Left renal cortex interstitium (tissue), 4 donors: ENCODE results near the gene ARF3. TPM values are rescaled to one million over a fixed set of nuclear protein-coding genes. Genes with fewer than 3 reads are reported as not detected.

Experiments used
- DNase-seq, 4 donors: peaks; one replicate each; pipeline ENCODE4 v3.0.0-alpha.2; 2013; ENCODE audit warnings: low read depth in 4 of 4, low spot score in 2 of 4, missing footprints in 1 of 4
- polyA plus RNA-seq, 4 donors: library from polyadenylated mRNA; unstranded; fragments of 120-200 nt; gene quantifications; one replicate each; pipeline ENCODE4 v1.2.1, GENCODE V29; 2013; ENCODE audit not compliant: insufficient read length in 4 of 4

The ARF3 gene
- polyA plus RNA-seq, 4 donors: 129 to 147 (median 136) TPM

DNA sequence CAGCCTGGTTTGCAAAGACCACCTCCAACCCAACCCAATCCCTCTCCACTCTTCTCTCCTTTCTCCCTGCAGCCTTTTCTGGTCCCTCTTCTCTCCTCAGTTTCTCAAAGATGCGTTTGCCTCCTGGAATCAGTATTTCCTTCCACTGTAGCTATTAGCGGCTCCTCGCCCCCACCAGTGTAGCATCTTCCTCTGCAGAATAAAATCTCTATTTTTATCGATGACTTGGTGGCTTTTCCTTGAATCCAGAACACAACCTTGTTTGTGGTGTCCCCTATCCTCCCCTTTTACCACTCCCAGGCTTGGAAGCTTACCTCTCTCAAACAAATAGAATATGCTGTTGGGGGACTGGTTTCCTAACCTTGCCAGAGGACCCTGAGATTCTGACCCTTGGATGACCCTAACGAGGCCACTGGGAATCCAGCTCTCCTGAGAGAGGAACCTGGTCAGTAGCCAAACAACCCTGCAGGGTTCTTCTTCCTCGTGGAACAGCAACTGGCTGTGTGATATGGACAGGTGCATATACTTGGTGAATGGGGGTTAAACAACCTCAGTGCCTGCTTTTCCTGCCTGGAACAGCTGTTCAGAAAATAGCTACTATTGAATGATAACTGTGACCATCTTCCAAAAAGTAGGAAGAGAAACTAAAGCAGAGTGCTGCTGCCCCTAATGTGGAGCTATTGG is 25.3 kb upstream of the ARF3 start:
- no peak for DNase-seq

DNA sequence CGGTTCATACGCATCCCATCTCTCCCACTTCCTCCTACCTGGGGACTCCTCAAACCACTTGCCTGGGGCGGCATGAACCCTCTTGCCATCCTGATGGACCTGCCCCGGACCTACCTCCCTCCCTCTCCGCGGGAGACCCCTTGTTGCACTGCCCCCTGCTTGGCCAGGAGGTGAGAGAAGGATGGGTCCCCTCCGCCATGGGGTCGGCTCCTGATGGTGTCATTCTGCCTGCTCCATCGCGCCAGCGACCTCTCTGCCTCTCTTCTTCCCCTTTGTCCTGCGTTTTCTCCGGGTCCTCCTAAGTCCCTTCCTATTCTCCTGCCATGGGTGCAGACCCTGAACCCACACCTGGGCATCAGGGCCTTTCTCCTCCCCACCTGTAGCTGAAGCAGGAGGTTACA is 24.5 kb upstream of the ARF3 start:
- no peak for DNase-seq

DNA sequence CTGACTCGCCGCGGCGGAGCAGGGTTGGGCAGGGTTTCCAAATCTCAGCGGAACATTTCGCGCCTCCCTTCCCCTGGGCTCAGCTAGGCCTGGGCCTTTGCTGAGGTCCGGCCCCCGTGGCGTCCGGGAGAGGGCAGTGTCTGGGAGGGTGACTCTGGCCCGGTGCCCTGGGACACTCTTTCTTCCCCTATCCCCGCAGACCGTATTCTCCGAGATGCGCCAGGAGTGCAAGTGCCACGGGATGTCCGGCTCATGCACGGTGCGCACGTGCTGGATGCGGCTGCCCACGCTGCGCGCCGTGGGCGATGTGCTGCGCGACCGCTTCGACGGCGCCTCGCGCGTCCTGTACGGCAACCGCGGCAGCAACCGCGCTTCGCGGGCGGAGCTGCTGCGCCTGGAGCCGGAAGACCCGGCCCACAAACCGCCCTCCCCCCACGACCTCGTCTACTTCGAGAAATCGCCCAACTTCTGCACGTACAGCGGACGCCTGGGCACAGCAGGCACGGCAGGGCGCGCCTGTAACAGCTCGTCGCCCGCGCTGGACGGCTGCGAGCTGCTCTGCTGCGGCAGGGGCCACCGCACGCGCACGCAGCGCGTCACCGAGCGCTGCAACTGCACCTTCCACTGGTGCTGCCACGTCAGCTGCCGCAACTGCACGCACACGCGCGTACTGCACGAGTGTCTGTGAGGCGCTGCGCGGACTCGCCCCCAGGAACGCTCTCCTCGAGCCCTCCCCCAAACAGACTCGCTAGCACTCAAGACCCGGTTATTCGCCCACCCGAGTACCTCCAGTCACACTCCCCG is 23.9 kb upstream of the ARF3 start:
- DNase-seq: no peak

DNA sequence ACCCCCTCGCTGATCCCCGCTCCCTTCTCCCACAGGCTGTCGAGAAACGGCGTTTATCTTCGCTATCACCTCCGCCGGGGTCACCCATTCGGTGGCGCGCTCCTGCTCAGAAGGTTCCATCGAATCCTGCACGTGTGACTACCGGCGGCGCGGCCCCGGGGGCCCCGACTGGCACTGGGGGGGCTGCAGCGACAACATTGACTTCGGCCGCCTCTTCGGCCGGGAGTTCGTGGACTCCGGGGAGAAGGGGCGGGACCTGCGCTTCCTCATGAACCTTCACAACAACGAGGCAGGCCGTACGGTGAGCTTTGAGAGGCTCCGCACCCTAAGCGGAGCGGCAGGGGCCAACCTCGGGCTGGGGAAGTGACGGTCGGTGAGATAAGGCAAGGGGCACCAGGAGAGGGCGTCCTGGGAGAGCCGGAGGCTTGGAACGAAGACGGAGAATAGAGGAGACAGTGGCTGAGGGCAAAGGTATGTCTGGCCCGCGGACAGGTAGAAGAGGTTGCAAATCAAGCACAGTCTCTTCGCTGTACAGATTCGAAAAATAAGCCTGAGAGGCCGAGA is 23.2 kb upstream of the ARF3 start:
- no peak for DNase-seq

DNA sequence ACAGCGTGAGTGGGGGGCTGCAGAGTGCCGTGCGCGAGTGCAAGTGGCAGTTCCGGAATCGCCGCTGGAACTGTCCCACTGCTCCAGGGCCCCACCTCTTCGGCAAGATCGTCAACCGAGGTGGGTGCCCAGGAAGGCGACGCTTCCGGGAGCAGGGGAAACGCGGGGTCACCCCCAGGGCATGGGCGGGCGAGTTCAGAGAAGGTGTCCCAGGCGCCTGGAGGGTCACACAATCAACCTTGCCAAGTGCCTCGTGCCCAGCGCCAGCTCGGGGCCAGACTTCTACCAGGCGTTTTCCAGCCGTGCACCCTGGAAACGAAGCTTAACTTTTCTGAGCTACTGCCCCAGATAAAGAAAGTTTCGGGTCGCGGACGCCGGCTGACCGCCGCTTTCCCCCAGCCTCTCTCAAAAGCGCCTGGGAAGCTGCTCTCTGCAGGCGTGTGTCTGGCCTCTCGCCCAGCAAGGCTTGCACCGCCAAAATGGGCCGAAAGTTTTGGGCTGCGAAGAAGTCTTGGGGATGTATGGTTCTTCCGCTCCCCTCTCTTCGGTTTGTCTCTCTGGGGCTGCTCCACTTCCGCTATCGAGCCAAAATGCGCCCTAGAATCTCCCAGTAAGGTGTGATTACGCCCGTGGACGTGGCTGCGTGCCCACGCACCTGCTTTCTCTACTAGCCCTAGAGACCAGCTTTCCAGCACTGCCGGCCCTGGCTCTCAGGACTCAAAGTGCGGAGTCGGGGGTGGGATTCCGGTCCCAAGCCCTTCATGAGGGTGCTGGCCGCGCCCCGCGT is 22.5 kb upstream of the ARF3 start:
- no peak for DNase-seq

DNA sequence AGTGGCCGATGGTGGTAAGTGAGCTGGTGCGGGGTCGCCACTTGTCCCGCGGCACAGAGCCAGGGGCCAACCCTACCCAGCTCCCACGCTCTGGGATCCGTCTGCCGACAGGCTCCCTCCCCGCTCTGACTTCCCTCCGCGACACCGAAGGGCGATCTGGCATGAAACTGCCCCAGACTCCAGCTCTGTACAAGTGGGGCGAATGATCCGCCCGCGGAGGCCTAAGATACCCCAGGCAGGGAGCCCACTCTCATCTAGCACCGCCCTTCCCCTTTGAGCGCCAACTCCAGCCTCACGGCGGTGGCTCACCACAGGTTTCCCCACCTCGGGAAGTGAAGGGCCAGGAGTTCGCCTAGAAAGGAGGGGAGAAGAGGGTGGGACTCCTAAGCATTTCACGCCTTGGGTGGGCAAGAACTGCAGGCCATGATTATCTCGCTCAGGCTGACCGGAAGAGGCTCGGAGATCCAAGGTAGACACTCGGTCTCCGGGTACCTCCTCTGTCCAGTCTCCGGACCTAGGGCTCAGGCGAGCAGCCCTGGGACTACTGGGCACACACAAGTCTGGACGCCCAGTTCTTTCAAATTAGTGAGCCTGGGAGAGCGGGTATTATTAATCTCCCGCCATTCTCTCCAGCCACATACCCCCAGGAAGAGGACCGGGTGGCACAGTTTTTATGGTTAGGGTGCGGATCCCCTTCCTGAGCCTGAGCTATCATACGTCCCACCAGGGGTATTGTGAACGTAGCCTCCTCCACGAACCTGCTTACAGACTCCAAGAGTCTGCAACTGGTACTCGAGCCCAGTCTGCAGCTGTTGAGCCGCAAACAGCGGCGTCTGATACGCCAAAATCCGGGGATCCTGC is 21.7 kb upstream of the ARF3 start:
- DNase-seq: no peak

DNA sequence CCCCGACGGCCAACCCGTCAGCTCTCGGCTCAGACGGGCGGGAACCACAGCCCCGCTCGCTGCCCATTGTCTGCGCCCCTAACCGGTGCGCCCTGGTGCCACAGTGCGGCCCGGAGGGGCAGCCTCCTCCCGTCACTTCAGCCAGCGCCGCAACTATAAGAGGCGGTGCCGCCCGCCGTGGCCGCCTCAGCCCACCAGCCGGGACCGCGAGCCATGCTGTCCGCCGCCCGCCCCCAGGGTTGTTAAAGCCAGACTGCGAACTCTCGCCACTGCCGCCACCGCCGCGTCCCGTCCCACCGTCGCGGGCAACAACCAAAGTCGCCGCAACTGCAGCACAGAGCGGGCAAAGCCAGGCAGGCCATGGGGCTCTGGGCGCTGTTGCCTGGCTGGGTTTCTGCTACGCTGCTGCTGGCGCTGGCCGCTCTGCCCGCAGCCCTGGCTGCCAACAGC is 21.0 kb upstream of the ARF3 start, which contains the start of gene WNT1:
WNT1 (plus strand) TSS at position 32 of the 450 bp plus-strand sequence; CDS start at position 361, 329 bp downstream.
- DNase-seq: no peak

DNA sequence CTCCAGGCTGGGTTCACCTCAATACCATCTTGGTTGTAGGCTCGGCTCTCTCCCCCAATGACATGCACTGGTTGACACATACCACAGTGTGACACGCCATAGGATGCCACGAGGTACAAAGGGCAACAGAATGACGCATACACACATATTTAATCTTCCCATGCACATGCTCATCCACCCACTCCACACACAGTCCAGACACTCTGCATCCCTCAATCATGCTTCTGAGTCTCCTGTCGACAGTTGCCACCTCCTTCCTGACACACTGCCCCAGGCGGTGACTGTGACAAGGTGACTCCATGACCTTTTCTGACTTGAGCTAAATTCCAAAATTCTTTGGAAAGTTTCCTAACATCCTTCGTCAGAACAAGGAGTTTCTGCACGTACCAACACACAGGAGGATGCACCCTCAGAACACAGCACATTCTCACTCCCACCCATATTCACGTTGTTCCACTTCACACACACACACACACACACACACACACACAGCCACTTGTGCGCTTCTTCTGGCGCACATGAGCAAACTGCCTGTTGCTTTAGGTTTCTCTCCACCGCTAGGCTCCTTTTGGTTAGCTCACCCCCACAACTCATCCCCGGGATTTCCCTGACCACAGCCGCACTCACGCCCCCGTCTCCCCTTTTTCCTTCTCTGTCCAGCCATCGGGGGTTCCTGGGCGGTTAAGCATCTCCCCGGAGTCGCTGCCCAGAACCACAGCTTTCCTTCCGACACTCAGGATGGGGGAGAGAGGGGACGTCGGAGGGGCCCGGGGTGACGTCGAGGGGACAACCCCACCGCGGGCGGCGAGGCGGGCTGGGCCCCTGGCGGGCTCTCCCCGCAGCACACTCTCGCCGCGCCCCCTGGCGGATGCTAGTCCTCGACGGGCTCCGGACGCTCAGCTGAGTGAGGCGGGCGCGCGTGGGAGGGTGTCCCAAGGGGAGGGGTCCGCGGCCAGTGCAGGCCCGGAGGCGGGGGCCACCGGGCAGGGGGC is 20.3 kb upstream of the ARF3 start:
- DNase-seq: no peak

DNA sequence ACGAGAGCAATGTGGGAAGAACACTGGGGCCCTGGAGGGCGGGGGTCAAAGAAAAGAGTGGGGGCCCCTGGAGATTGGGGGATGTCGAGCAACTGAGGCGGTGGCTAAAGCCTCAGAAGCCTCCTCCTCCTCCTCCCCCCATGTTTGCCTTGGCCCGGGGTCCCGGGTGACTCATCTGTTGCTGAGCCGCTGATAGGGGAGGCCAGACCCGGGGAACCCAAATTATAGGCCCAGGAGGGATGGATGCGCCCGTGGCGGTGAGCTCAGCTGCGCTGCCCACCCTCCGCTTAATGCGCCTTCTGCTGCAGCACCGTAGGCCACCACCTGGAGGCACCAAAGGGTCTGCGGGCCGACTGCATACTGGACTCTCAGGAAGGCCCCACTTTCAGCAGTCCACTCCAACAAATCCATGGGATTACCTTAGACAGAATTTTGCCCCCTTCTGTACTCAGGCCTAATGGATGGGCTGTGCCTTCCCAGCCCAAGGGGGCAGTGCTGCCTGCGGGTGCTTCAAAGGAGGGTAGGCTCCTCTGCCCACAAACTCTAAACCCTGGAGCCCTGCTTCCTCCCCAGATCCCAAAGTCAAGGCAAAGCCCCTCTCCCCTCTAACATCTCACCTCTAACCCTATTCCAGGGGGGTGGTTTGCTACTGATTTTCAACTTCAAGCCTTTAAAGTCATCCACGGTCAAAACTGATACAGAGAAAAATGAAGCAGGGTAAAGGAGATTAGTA is 16.8 kb upstream of the ARF3 start:
- DNase-seq: no peak

DNA sequence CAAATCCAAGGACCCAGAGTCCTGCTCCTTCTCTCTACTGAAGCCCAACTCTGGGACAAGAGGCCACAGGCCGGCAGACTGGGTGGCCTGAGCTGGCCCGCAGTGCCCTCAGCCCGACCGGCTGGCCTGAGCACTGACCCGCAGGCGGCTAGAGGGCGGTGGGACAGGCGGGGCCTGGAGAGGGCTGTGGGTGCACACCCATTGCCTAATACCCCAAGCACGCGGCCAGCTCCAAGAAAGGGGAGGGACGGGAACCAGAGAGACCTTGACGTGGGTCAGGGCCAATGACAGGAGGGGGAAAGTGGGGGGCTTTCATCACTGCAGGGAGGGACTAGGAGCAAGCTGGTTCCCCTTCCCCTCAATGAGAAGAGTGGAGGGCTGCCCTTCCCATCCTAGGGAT is 16.2 kb upstream of the ARF3 start:
- no peak for DNase-seq

DNA sequence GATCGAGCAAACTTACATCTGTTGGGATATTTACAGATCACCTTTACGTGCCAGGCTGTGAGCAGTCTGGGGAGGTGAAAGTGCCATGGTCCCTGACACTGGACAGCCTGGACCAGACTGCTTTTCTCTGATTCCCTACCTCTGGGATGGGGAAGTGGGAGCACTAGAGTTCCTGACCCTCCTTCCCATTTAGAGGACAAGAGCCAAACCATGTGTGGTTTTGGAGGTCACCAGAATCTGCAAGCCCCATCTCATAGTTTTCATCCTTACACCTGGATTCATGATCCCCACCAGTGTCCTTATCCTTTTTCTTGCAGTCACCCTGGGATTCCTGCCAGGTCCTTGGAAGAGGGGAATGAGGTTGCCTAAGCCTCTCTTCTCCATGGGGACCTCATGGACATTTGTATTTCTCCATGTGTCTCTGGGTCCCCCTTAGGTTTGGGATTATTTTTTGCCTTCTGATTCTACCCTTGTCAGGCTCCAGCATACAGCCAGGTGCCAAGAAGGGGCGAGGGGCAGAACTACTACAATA is 15.7 kb upstream of the ARF3 start:
- DNase-seq: no peak

DNA sequence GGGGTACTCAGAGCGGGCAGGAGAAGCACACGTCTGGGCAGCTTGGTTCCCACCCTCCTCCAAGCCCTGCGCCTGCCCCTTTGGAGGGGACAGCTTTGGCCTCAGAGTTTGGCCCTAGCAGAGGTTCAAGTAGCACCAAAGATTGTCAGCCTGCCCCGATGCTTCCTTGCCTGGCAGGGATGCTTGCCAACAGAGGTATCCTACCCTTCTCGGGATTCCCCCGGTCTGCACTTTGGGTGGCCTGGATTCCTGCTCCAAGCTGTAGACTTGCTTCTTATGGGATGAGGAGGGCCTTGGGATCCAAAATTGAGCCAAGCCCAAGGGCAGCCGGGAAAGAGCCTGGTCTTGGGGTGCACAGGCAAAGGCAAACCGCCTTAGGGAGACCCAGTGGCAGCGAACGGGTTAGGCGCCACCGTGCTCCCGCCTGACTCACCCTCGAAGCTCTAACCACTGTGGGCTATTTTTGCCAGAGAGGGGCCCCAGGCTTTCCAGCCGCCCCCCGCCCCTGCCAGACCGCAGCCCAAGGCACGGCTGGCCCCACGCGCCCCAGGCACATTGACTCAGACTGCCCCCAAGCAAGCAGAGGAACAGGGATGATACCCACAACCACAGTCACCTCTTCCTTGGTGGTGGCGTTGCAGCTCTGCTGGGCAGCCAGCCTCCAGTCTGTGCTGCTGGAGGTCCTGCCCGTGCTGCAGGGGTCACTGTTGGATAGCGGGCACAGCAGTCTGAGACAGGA is 15.1 kb upstream of the ARF3 start:
- DNase-seq: no peak

DNA sequence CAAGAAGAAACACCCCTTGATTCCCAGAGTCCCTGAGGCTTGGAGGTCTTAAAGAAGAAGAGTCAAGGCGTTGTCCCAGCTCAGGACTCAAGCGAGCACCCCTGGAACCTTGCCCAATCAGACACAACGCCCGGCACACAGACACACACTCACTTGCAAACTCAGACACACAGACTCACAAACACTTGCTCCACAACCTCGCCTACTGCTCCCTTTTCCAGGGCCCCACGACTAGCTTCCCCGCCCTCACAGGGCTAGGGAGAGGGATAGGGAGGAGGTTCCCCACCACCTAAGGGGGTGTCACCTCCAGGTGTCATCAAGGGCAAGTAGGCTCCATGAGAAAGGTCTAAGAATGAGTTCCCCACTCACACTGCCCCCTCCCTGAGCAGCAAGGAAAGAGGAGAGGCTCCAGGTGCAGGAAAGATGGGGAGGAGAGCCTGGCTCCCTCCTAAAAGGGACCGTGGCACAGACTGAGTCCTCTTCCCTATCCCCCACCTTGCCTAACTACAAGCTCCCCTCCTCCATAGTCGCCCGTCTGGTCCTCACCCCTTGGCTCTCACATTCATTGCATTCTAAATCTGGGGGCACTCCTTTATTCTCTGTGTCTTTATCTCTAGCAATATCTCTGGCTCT is 13.5 kb upstream of the ARF3 start:
- no peak for DNase-seq

DNA sequence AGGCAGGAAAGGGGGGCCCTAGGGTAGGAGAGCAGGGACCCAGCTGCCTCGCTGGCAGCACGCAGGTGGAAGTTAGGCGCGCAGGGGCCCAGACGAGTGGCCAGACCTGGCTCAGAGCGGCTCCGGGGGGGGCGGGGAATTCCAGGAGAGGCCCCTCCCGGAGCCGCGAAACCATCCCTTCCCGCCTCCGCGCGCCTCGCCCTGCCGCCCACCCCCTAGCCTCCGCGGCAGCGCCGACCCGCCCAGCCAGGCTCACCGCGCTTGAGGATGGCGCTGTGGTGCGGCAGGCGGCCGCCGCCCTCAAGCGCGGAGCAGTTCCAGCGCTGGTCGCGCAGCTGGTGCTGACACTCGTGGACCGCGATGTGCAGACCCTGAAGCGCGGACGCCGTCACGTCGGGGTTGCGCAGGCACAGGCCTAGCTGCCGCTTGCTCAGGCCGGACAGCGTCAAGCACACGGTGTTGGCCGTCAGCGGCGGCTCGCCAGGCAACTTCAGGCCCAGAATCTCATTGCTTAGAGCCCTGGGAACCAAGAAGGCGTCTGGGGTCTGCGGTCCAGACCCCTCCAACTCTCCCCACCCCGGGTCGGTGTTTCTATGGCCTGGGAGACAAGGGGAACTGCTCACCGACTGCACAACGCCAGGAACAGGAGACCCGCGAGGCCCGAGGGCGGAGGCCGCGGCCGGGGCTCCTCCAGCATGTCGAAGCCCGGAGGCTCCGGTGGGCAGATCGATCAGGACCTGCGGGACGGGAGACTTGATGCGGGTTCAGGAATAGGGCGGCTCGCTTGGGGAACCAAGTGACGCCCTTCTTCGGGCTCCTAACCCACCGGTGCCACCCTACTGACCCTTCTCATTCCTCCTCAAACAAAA is 12.8 kb upstream of the ARF3 start:
- DNase-seq: no peak

DNA sequence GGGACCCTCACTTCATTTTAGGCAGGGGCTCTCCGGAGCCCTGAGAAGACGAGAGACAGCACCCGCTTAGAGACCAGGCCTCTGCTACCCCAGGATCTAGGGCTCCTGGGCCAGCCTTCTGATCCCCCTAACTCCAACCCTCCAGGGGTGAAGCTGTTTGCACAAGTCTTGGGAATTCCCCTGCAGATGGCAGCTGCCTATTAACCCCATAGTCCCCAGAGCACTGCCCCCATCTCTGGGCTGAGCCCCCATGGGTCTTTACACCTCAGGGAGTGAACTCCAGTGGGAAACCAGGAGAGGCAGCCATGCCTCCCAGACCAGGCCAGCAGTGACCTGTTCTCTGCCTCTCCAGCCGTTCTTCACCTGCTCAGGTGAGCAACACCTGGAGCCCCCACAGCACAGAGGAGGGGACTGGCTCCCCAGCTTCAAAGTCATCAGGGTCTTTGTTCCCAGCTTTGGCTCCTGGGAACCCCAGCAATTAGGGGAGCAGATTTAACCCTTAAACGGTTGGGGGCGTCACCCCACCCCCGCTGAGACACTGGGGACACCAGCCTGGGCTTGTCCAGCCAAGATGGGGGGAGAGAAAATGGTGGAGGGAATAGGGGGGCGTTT is 12.0 kb upstream of the ARF3 start:
- DNase-seq: no peak
